Adrenal gland (tissue), 5 donors: Measurements from ENCODE around the gene CXCL11.

Source experiments
- CTCF ChIP-seq, 6 experiments: fragments of 450-650 bp in 4 of 6; fragments of 200-600 bp in 2 of 6; sonication (generic) in 1 of 6; IDR thresholded peaks; 1 replicate in 5 of 6; 2 replicates in 1 of 6; pipeline versions ENCODE4 v1.5.1 to v1.8.0; 2016 to 2021; ENCODE audit warnings: antibody characterized with exemption in 6 of 6, mild to moderate bottlenecking in 2 of 6, moderate library complexity in 1 of 6
- POLR2A ChIP-seq, 2 donors: fragments of 450-650 bp; IDR thresholded peaks; one replicate each; pipeline ENCODE4 v1.6.1; 2017; ENCODE audit warnings: antibody characterized with exemption in 2 of 2, mild to moderate bottlenecking in 2 of 2, moderate library complexity in 1 of 2
- donor health status: DM: no; HTN: no; CAD: no.

- TF ChIP-seq CTCF (IDR thresholded peaks at IDR 0.05), result no peak
- no peak for TF ChIP-seq POLR2A (IDR thresholded peaks at IDR 0.05)
Observed at GRCh38 chr4:76010576-76010975, 25.3 kb downstream of the CXCL11 start.
